MCF 10A (cell line): Measurements from ENCODE around the gene CLCNKA. TPM values are rescaled to one million over a fixed set of nuclear protein-coding genes. Genes with fewer than 3 reads are reported as not detected.

Experiments used
- BruUV-seq: library from RNA; stranded (reverse); fragments of 400-500 nt; replicated peaks from 2 replicates; lab custom pipeline; 2021; lab: Mats Ljungman, UMichigan
- CTCF ChIA-PET: fragments of 300-600 bp; sonication (Branson Sonifier 250); formaldehyde crosslinking; extraction: SDS; loops from one replicate; lab custom pipeline; 2021; ENCODE audit warnings: antibody characterized with exemption, inconsistent platforms; lab: Yijun Ruan, JAX
- POLR2A ChIA-PET: fragments of 300-600, 350-650 bp; sonication (Branson Sonifier 250); formaldehyde crosslinking; extraction: SDS; loops from one replicate; lab custom pipeline; 2020; ENCODE audit warnings: antibody characterized with exemption, inconsistent platforms; lab: Yijun Ruan, JAX
- DNase-seq: peaks from one replicate; pipeline ENCODE4 v3.0.0-alpha.2; 2018; ENCODE audit not compliant: unreplicated experiment
- H3K27ac Mint-ChIP-seq: one replicate; pipeline ENCODE4 v1.8.0; 2022; ENCODE audit warnings: mild to moderate bottlenecking, low read depth, mixed read lengths; ENCODE audit not compliant: unreplicated experiment
- H3K27me3 Mint-ChIP-seq: one replicate; pipeline ENCODE4 v1.8.0; 2022; ENCODE audit warnings: mixed read lengths; ENCODE audit not compliant: insufficient read depth, unreplicated experiment
- H3K36me3 Mint-ChIP-seq: one replicate; pipeline ENCODE4 v1.8.0; 2022; ENCODE audit warnings: mild to moderate bottlenecking, moderate library complexity, mixed read lengths; ENCODE audit not compliant: insufficient read depth, unreplicated experiment
- H3K4me1 Mint-ChIP-seq: one replicate; pipeline ENCODE4 v1.8.0; 2022; ENCODE audit warnings: mixed read lengths; ENCODE audit not compliant: insufficient read depth, unreplicated experiment
- H3K4me3 Mint-ChIP-seq: one replicate; pipeline ENCODE4 v1.8.0; 2022; ENCODE audit warnings: mild to moderate bottlenecking, moderate library complexity, mixed read lengths; ENCODE audit not compliant: unreplicated experiment
- H3K9me3 Mint-ChIP-seq: one replicate; pipeline ENCODE4 v1.8.0; 2022; ENCODE audit warnings: mixed read lengths; ENCODE audit not compliant: unreplicated experiment
- CTCF ChIP-seq: fragments of 200-600 bp; IDR thresholded peaks from one replicate; pipeline ENCODE4 v1.8.0; 2022; ENCODE audit warnings: antibody characterized with exemption, mild to moderate bottlenecking; ENCODE audit not compliant: unreplicated experiment
- intact Hi-C: fragments of 100-400 bp; cut with micrococcal nuclease; formaldehyde crosslinking; loops from 2 replicates; pipeline ENCODE4 v1.14.1; 2022
- total RNA-seq: library from RNA; stranded (reverse); gene quantifications from 2 replicates; pipeline ENCODE4 v1.2.3, GENCODE V29; 2022

The CLCNKA gene
- total RNA-seq, 1 experiment from 2014 or later, result not detected

GRCh38 chr1:16073490-16074119, 51.8 kb downstream of the CLCNKA start, which contains the start of gene FAM131C:
Gene FAM131C (minus strand): TSS chr1:16073651. CDS start chr1:16073442, 209 bp downstream.
- no TSS peak for BruUV-seq
- intact Hi-C loops, result no loop called here
- DNase-seq, result peak; percentile 27
- ChIA-PET POLR2A (no interaction called here), CTCF (interaction anchor here (0.5 to 12.6 kb wide), 12 partner anchors 9 to 368 kb away, joined by 3 to 373 read pairs (median 4); no protein-coding TSS in a partner anchor)
- Mint-ChIP-seq H3K27ac (no peak within 1 kb of the TSS), H3K36me3 (no peaks in the 10 kb centered on the region), H3K4me1 (peaks cover 37% of the 10 kb centered on the region), H3K9me3 (no peaks in the 10 kb centered on the region), H3K4me3 (peak within 1 kb of the TSS; percentile 48), H3K27me3 (no peaks in the 10 kb centered on the region)
- TF ChIP-seq CTCF, result peak; percentile 50

DNA sequence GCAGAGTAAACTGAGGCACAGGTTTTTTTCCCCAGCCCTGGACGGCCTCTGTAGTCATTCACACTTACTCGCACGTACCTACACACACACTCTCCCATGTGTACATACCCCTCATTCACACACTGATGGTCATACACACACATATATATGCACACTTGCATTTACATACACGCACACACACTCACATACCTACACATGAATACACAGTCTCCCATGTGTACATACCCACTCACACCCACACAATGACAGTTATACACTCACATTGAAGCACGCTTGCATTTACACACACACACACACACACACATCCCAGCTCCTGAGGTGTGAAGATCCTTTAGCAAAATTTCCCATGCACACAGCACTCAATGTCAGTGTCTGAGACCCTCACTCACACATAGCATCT, 52.4 kb downstream of the CLCNKA start:
- ChIA-PET POLR2A (interaction anchor here (0.6 to 8.8 kb wide), 2 partner anchors 111 to 698 kb away, joined by 3 to 112 read pairs; no protein-coding TSS in a partner anchor), CTCF (interaction anchor here (0.6 to 12.6 kb wide), 7 partner anchors 8 to 369 kb away, joined by 3 to 373 read pairs (median 5); no protein-coding TSS in a partner anchor)
- H3K27ac Mint-ChIP-seq, result no peak overlapping the region
- H3K36me3 Mint-ChIP-seq, result no peaks in the 10 kb centered on the region
- H3K4me1 Mint-ChIP-seq, result peaks cover 43% of the 10 kb centered on the region
- H3K4me3 Mint-ChIP-seq, result peak overlapping the region; percentile 48
- DNase-seq, result no peak
- intact Hi-C loops, result no loop called here
- no peaks in the 10 kb centered on the region for H3K9me3 Mint-ChIP-seq
- no peak for TF ChIP-seq CTCF
- no TSS peak for BruUV-seq
- no peaks in the 10 kb centered on the region for H3K27me3 Mint-ChIP-seq

GRCh38 chr1:16075337-16076030, 53.6 kb downstream of the CLCNKA start:
- POLR2A ChIA-PET, result interaction anchor here (0.6 to 8.8 kb wide), 6 partner anchors 19 to 397 kb away, joined by 4 to 112 read pairs (median 4); no protein-coding TSS in a partner anchor

More at GRCh38 chr1:16075337-16076030, 53.6 kb downstream of the CLCNKA start:
- CTCF ChIA-PET, result interaction anchor here (0.5 to 12.6 kb wide), 5 partner anchors 112 to 306 kb away, joined by 3 to 373 read pairs (median 3); no protein-coding TSS in a partner anchor
- no peak for TF ChIP-seq CTCF
- BruUV-seq, result TSS peak; percentile 94
- peak overlapping the region; percentile 76 for H3K27ac Mint-ChIP-seq
- H3K9me3 Mint-ChIP-seq, result no peaks in the 10 kb centered on the region
- H3K4me1 Mint-ChIP-seq, result peaks cover 43% of the 10 kb centered on the region
- no peaks in the 10 kb centered on the region for H3K27me3 Mint-ChIP-seq
- H3K36me3 Mint-ChIP-seq, result no peaks in the 10 kb centered on the region
- intact Hi-C loops, result loop anchor here (1.0 to 5.0 kb wide), 3 partner anchors 47 to 422 kb away; no protein-coding TSS in a partner anchor
- DNase-seq, result peak; percentile 86
- H3K4me3 Mint-ChIP-seq, result peak overlapping the region; percentile 13
